Measurements from ENCODE around the gene WIPI1.

- no peak for TF ChIP-seq GABPA (IDR thresholded peaks at IDR 0.05; ENCODE audit: low read depth)
- no peak for TF ChIP-seq DPF2 (IDR thresholded peaks at IDR 0.05)
- TF ChIP-seq MXI1 (IDR thresholded peaks at IDR 0.05; ENCODE audit: low read depth, low read length): no peak
- no peak for TF ChIP-seq JUND (IDR thresholded peaks at IDR 0.05; ENCODE audit: low read depth, low read length)
- no peak for TF ChIP-seq GATAD2B (conservative IDR thresholded peaks at IDR 0.05; ENCODE audit: low read depth)
- TF ChIP-seq FOXM1 (IDR thresholded peaks at IDR 0.05; ENCODE audit: low read depth, low read length): no peak
- TF ChIP-seq POLR2AphosphoS5 (IDR thresholded peaks at IDR 0.05; ENCODE audit: low read length): no peak
Measured at GRCh38 chr17:68468788-68469187, 11.5 kb upstream of the WIPI1 start.
